NK-92 (cell line): ENCODE measurements around the gene NACAD.

Source experiments
- DNase-seq: peaks from one replicate; lab custom pipeline; 2025; ENCODE audit not compliant: unreplicated experiment; lab: John Stamatoyannopoulos, UW

NACAD gene

GRCh38 chr7:45075355-45075644, 13.5 kb downstream of the NACAD start:
- no peak for DNase-seq

DNA sequence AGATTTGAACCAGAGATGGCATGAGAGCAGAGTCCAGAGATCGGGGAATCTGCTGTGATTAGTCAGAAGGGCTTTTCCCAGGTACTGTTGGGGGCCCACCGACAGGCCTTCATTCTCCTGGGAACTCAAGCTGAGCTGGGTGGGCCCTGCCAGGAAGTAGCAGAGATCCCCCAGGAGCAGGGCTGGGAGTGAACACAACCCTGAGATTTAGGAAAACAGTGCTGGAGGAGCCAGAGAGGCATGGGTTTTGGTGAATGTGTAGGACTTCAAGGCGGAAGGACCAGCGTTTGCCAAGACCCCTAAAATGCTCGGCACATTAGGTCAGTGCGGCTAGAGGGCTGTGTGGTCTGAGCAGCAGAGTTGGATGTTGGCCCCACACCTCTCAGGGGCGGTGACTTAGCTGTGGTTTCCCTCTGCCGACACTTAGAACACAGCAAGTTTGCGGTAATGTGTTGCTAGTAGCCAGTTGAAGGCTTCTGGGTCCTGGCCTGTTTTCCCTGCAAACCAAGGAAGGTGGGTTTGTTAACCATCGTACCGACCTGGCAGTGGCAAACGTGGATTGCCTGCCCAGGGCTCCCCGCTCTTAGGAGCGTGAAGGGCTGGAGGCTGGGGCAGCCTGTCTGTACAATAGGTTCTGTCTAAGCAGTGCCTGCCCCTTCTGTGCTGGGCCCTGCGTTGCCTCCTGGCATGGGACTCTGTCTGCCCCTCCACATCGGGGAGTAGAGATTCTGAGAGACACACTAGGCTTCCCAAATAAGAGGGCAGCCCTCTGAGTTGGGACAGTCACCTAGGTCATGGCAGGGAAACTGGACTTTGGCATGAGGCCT, 14.0 kb downstream of the NACAD start:
- no peak for DNase-seq

- DNase-seq, result no peak
These were observed 14.8 kb downstream of the NACAD start for GRCh38 chr7:45073786-45074527.

- no peak for DNase-seq
These were observed 15.6 kb downstream of the NACAD start for GRCh38 chr7:45073031-45073785.

- no peak for DNase-seq
These were observed 16.4 kb downstream of the NACAD start for GRCh38 chr7:45072131-45073030.

GRCh38 chr7:45071528-45071927, 17.2 kb downstream of the NACAD start:
- DNase-seq, result no peak

DNA sequence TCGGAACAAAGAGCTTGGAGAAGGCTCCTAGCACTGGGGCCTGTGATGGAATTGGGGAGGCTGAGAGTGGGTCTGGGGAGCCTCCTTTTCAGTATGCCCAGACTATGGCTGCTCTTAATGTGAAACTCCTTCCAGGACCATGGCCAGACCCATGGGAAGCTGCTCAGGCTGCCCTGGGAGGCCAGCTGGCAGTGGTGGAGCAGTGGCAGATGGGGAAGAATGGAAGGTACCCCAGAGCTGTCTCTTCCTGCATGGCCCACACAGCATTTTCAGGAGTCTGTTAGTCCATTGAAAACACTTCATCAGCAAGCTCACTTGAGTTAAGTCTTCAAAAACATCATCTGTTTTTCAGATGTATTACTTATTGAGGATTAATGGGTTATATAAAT, 18.5 kb downstream of the NACAD start:
- DNase-seq, result no peak

GRCh38 chr7:45069444-45070253, 19.1 kb downstream of the NACAD start:
- no peak for DNase-seq

DNA sequence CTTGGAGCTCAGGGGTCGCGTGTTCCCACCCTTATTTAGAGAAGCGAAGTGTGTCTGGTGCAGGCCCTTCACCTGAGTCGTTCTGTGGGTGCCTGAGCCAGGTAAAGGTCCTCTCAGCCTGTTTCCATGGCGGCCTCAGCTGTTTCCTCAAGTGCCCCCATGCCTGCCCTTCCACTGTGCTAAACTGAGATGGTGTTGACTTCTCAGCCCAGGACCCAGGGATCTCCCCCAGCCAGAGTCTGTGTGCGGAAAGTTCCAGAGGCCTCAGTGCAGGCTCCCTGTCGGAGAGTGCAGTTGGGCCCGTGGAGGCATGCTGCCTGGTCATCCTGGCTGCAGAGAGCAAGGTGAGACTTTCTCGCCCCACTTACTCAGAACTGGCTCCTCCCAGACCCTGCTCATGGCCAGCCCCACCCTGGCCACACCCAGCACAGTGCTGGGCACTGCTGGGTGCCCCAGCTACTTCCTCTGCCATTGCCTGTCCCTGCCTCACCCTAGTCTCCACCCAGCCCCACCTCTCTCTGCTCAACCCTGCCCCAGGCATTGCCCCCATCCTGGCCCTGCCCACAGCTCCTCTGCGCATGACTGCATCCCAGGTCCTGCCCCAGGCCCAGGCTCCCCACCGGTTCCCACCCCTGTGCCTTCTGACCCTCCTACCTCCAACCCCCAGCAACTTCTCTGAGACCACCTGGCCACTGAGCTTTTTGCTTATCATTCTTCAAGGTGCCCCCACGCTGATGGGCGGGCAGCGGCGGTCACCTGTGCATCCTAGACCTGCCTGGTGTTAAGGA, 20.3 kb downstream of the NACAD start:
- DNase-seq, result no peak

DNA sequence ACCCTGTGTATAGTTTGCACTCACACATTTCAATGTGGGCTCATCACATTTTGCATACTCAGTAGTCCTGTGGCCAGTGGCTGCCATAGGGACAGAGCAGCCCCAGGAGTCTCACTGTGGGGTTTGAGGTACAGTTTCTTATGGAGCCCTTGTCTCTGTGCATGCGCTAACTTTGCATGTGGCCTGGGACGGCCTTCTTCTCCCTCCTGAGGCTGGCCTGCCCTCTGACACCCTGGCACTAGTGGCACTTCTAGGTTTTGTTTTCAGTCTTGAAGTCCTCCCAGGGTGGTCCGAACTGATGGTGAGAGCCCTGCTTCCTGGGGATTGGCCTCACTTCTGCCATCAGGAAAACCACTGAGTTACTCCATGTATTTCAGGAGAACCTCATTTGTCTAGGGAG, 21.2 kb downstream of the NACAD start:
- no peak for DNase-seq

- no peak for DNase-seq
These were observed 22.4 kb downstream of the NACAD start for GRCh38 chr7:45066409-45066808.

- DNase-seq, result no peak
These were observed 23.5 kb downstream of the NACAD start for GRCh38 chr7:45065031-45065995.

- DNase-seq, result no peak
These were observed 24.6 kb downstream of the NACAD start for GRCh38 chr7:45064047-45064725.

- DNase-seq, result no peak
These were observed 26.9 kb downstream of the NACAD start for GRCh38 chr7:45061806-45062425.

DNA sequence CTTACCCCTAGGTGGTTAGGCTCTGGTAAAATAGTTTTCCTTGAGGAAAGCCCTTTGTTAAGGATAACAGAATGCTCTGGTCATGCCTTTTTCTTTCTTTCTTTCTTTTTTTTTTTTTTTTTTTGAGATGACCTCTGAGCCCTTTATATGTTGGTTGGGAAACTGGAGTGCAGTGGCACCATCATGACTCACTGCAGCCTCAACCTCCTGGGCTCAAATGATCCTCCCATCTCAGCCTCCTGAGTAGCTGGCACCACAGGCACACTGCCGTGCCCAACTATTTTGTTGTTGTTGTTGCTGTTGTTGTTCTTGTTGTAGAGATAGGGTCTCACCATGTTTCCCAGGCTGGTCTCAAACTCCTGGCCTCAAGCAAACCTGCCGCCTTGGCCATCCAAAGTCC, 27.4 kb downstream of the NACAD start:
- no peak for DNase-seq

GRCh38 chr7:45060295-45060694, 28.5 kb downstream of the NACAD start:
- no peak for DNase-seq

DNA sequence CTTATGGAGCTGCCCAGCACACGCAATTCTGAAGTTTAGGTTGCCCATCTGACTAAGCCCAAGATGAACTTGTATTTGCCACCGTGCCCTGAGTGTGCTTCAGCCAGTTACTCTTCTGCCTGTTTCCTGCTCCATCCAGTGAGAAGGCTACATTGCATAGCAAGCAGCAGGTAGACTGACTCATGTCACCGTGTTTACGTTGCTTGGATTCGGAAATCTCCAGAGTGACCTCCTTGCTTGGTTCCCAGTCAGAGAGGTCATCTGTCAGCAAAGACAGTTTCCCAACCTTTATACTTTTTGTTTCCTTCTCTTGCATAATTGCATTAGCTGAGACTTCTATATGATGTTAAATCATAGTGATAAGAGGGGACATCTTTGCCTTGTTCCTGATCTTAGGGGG, 30.9 kb downstream of the NACAD start:
- no peak for DNase-seq
